ENCODE data around the gene FUBP3. TPM values are rescaled to one million over a fixed set of nuclear protein-coding genes. Genes with fewer than 3 reads are reported as not detected.

Gene FUBP3
- total RNA-seq, 1 experiment from 2014 or later, result 78.6 TPM

- Histone ChIP-seq H2BK12ac (ENCODE audit: insufficient read length, low read depth, low read length) (no peak overlapping the region), H2AFZ (ENCODE audit: low read length) (no peak overlapping the region), H3K56ac (ENCODE audit: insufficient read length, low read depth, low read length) (no peak overlapping the region), H2BK120ac (ENCODE audit: low read depth, low read length, poor library complexity, severe bottlenecking) (no peak overlapping the region), H4K5ac (ENCODE audit: insufficient read length, low read depth, low read length) (no peak overlapping the region), H3K9ac (ENCODE audit: extremely low read depth, insufficient read length, low read length) (no peak overlapping the region), H2BK5ac (ENCODE audit: insufficient read length, low read length) (no peak overlapping the region), H3K79me2 (ENCODE audit: insufficient read depth, low read length) (no peaks in the 10 kb centered on the region), H4K20me1 (ENCODE audit: control insufficient read depth, insufficient read depth, insufficient read length) (no peaks in the 10 kb centered on the region), H2BK20ac (ENCODE audit: low read depth, low read length, poor library complexity, severe bottlenecking) (no peak overlapping the region), H3K4me1 (ENCODE audit: insufficient read depth, low read length) (no peaks in the 10 kb centered on the region; the same call in 1 of the 2 replicates), H2AK5ac (ENCODE audit: insufficient read length, low read length) (no peak overlapping the region), H3T11ph (ENCODE audit: low read length) (no peak overlapping the region), H2BK15ac (ENCODE audit: low read depth, low read length) (no peak overlapping the region), H3K23ac (ENCODE audit: insufficient read length, low read depth, low read length) (no peak overlapping the region), H3K27me3 (ENCODE audit: insufficient read depth, low read length) (no peaks in the 10 kb centered on the region), H3K14ac (ENCODE audit: insufficient read depth, low read length) (no peak overlapping the region), H3K23me2 (ENCODE audit: insufficient read length, low read depth, low read length, poor library complexity, severe bottlenecking) (no peaks in the 10 kb centered on the region), H3K4ac (ENCODE audit: low read depth, low read length) (no peak overlapping the region), H3K9me3 (ENCODE audit: control insufficient read depth, low read depth, low read length) (no peaks in the 10 kb centered on the region), H3K18ac (ENCODE audit: insufficient read length, low read depth, low read length) (no peak overlapping the region), H3K4me2 (ENCODE audit: insufficient read depth, insufficient read length, low read length) (no peak overlapping the region), H3K27ac (ENCODE audit: insufficient read length, low read depth, low read length) (no peak overlapping the region), H4K8ac (replicated peaks; ENCODE audit: insufficient read length, low read depth, low read length) (no peak overlapping the region), H4K91ac (ENCODE audit: insufficient read length, low read depth, low read length) (no peak overlapping the region), H3K79me1 (ENCODE audit: insufficient read depth, low read depth, low read length, poor library complexity, severe bottlenecking) (no peaks in the 10 kb centered on the region)
- Mint-ChIP-seq H3K27me3 (ENCODE audit: low read depth) (peaks cover 5% of the 10 kb centered on the region), H3K9me3 (no peaks in the 10 kb centered on the region), H3K4me3 (no peak overlapping the region), H3K4me1 (peaks cover 15 to 17% of the 10 kb centered on the region in 2 experiments), H3K36me3 (ENCODE audit: insufficient read depth in 1 of 3, low read depth in 3 of 3) (peaks cover 0 to 8% (median 7%) of the 10 kb centered on the region in 3 experiments; a peak in 5 of 7 replicates), H3K27ac (no peak overlapping the region)
- no peak for TF ChIP-seq CTCF (conservative IDR thresholded peaks at IDR 0.05)
- WGBS (ENCODE audit: extremely low coverage, insufficient read length, low lambda C conversion rate), result no CpG with 5 or more reads among the region's 8 CpGs
- no peak for DNase-seq
These were observed 63.5 kb downstream of the FUBP3 start for GRCh38 chr9:130642926-130643325.

Data from H9 (cell line).